PC-3 (cell line): Measurements from ENCODE around the gene TMEM242. TPM values are rescaled to one million over a fixed set of nuclear protein-coding genes. Genes with fewer than 3 reads are reported as not detected.

ENCODE experiments used
- ATAC-seq: fragments of 200-7000 bp; cut with Tn5 transposase; 2 replicates; pipeline ENCODE4 v1.9.1; 2020; ENCODE audit warnings: mild to moderate bottlenecking, moderate library complexity
- BruUV-seq: library from RNA; stranded (reverse); fragments of 400-500 nt; replicated peaks from 2 replicates; lab custom pipeline; 2021; lab: Mats Ljungman, UMichigan
- CTCF ChIA-PET: fragments of 300-600 bp; sonication (Branson Sonifier 250); formaldehyde crosslinking; loops from one replicate; lab custom pipeline; 2022; ENCODE audit warnings: antibody characterized with exemption; lab: Charles Lee
- POLR2A ChIA-PET: fragments of 300-600 bp; sonication (Branson Sonifier 250); formaldehyde crosslinking; loops from one replicate; lab custom pipeline; 2022; ENCODE audit warnings: antibody characterized with exemption; ENCODE audit not compliant: unreplicated experiment; lab: Charles Lee
- DNase-seq: peaks from one replicate; pipeline ENCODE4 v3.0.0-alpha.2; 2015
- H2AFZ ChIP-seq: fragments of 300-600 bp; sonication (generic); 2 replicates; pipeline ENCODE4 v1.6.0; 2016; ENCODE audit warnings: antibody characterized with exemption, low read length
- H3F3A ChIP-seq: fragments of 300-600 bp; sonication (generic); one replicate; pipeline ENCODE4 v1.6.0; 2017; ENCODE audit warnings: antibody characterized with exemption, low read length, control low read depth, mild to moderate bottlenecking; ENCODE audit not compliant: unreplicated experiment
- H3K27ac ChIP-seq: fragments of 300-600 bp; sonication (generic); 2 replicates; pipeline ENCODE4 v1.5.1; 2016; ENCODE audit warnings: mild to moderate bottlenecking, low read length
- H3K27me3 ChIP-seq: fragments of 300-600 bp; sonication (generic); 2 replicates; pipeline ENCODE4 v1.6.1; 2016; ENCODE audit warnings: low read length, mixed read lengths
- H3K36me3 ChIP-seq: fragments of 300-600 bp; sonication (generic); 2 replicates; pipeline ENCODE4 v1.6.1; 2016; ENCODE audit warnings: low read depth, mixed run types, low read length, mixed read lengths
- H3K4me1 ChIP-seq: fragments of 300-600 bp; sonication (generic); 2 replicates; pipeline ENCODE4 v1.5.1; 2016; ENCODE audit warnings: low read length; ENCODE audit not compliant: insufficient read depth
- H3K4me2 ChIP-seq: fragments of 300-600 bp; sonication (generic); 2 replicates; pipeline ENCODE4 v1.6.0; 2016; ENCODE audit warnings: low read length
- H3K4me3 ChIP-seq: fragments of 300-600 bp; sonication (generic); 2 replicates; pipeline ENCODE4 v1.5.1; 2016; ENCODE audit warnings: mild to moderate bottlenecking, low read length, mixed read lengths
- H3K79me2 ChIP-seq: fragments of 300-600 bp; sonication (generic); 2 replicates; pipeline ENCODE4 v1.6.1; 2017; ENCODE audit warnings: low read length, mixed read lengths
- H3K9ac ChIP-seq: fragments of 300-600 bp; sonication (generic); 2 replicates; pipeline ENCODE4 v1.6.0; 2016; ENCODE audit warnings: mild to moderate bottlenecking, low read length
- H3K9me2 ChIP-seq: fragments of 300-600 bp; sonication (generic); replicated peaks from 2 replicates; pipeline ENCODE4 v1.6.1; 2016; ENCODE audit warnings: mixed run types, low read length, mixed read lengths
- H3K9me3 ChIP-seq: fragments of 300-600 bp; sonication (generic); 2 replicates; pipeline ENCODE4 v1.6.1; 2016; ENCODE audit warnings: low read length, mixed read lengths
- H4K20me1 ChIP-seq: fragments of 300-600 bp; sonication (generic); 2 replicates; pipeline ENCODE4 v1.6.1; 2016; ENCODE audit warnings: low read length, mixed read lengths
- EZH2 ChIP-seq: fragments of 300-600 bp; sonication (generic); IDR thresholded peaks from one replicate; pipeline ENCODE4 v1.6.1; 2017; ENCODE audit warnings: antibody characterized with exemption, mild to moderate bottlenecking, low read length; ENCODE audit not compliant: unreplicated experiment
- EZH2phosphoT487 ChIP-seq: fragments of 300-600 bp; sonication (generic); IDR thresholded peaks from 2 replicates; pipeline ENCODE4 v1.6.1; 2018; ENCODE audit warnings: mild to moderate bottlenecking, antibody characterized with exemption, low read length, borderline replicate concordance
- intact Hi-C: fragments of 100-400 bp; cut with micrococcal nuclease; formaldehyde crosslinking; loops from 2 replicates; pipeline ENCODE4 v1.9.0; 2023
- total RNA-seq: library from RNA; depleted of rRNA; stranded (reverse); fragments of >200 nt; gene quantifications from 2 replicates; pipeline ENCODE4 v1.2.3, GENCODE V29; 2014
- TF ChIP-seq, protein P1 (sequence below): fragments of 300-600 bp; sonication (generic); conservative IDR thresholded peaks from 2 replicates; pipeline ENCODE4 v1.5.1; 2017; ENCODE audit warnings: antibody characterized with exemption, low read depth, mild to moderate bottlenecking, low read length

The TMEM242 gene
- total RNA-seq, 1 experiment from 2014 or later: 7.9 TPM

GRCh38 chr6:157289764-157290163 lies 33.6 kb downstream of the TMEM242 start:
- no peak for ATAC-seq
- H3K4me3 ChIP-seq: no peak overlapping the region
- no peaks in the 10 kb centered on the region for H3F3A ChIP-seq
- no peaks in the 10 kb centered on the region for H4K20me1 ChIP-seq
- ChIA-PET CTCF (no interaction called here), POLR2A (no interaction called here)
- no peaks in the 10 kb centered on the region for H3K4me1 ChIP-seq
- no peak overlapping the region for H3K9ac ChIP-seq
- TF ChIP-seq EZH2phosphoT487: no peak
- TF ChIP-seq EZH2: no peak
- TF ChIP-seq, protein P1, sequence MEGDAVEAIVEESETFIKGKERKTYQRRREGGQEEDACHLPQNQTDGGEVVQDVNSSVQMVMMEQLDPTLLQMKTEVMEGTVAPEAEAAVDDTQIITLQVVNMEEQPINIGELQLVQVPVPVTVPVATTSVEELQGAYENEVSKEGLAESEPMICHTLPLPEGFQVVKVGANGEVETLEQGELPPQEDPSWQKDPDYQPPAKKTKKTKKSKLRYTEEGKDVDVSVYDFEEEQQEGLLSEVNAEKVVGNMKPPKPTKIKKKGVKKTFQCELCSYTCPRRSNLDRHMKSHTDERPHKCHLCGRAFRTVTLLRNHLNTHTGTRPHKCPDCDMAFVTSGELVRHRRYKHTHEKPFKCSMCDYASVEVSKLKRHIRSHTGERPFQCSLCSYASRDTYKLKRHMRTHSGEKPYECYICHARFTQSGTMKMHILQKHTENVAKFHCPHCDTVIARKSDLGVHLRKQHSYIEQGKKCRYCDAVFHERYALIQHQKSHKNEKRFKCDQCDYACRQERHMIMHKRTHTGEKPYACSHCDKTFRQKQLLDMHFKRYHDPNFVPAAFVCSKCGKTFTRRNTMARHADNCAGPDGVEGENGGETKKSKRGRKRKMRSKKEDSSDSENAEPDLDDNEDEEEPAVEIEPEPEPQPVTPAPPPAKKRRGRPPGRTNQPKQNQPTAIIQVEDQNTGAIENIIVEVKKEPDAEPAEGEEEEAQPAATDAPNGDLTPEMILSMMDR: no peak
- H3K4me2 ChIP-seq: no peak overlapping the region
- no peaks in the 10 kb centered on the region for H3K27me3 ChIP-seq
- H3K36me3 ChIP-seq: no peaks in the 10 kb centered on the region
- no peaks in the 10 kb centered on the region for H3K9me2 ChIP-seq
- intact Hi-C loops: no loop called here
- no peak overlapping the region for H2AFZ ChIP-seq
- H3K9me3 ChIP-seq: no peaks in the 10 kb centered on the region
- H3K79me2 ChIP-seq: no peaks in the 10 kb centered on the region
- H3K27ac ChIP-seq: no peak overlapping the region
- DNase-seq: no peak
- no TSS peak for BruUV-seq

DNA sequence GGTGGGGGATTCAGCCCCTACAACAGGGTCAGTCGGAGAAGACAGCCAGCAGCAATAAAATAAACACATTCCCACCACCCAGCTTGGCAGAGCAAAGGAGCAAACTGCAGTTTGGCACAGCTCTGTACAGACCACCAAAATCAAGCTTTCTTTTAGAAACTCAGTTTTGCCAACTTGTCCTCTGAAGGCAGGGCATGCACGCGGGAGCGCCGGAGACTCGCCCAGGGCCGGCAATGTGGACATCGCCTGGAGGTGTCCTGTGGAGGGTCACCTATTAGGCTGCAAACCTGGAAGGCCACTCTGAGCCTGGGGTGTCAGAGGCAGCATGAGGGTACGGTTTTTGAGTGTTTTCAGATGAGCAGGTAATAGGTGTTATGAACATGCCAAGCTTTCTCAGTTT lies 34.7 kb downstream of the TMEM242 start:
- Histone ChIP-seq H3K4me1 (no peaks in the 10 kb centered on the region), H3K27me3 (no peaks in the 10 kb centered on the region), H3K79me2 (no peaks in the 10 kb centered on the region), H3K36me3 (no peaks in the 10 kb centered on the region), H3K4me2 (no peak overlapping the region), H4K20me1 (no peaks in the 10 kb centered on the region), H3K27ac (no peak overlapping the region), H3K9me3 (no peaks in the 10 kb centered on the region), H3K9ac (no peak overlapping the region), H3F3A (no peaks in the 10 kb centered on the region), H2AFZ (no peak overlapping the region), H3K4me3 (no peak overlapping the region), H3K9me2 (no peaks in the 10 kb centered on the region)
- ChIA-PET CTCF (interaction anchor here (0.6 kb wide), 1 partner anchor 161 kb away, joined by 5 read pairs; no protein-coding TSS in a partner anchor), POLR2A (no interaction called here)
- intact Hi-C loops: no loop called here
- no TSS peak for BruUV-seq
- TF ChIP-seq, protein P1: no peak
- no peak for TF ChIP-seq EZH2
- no peak for TF ChIP-seq EZH2phosphoT487
- no peak for ATAC-seq
- no peak for DNase-seq

DNA sequence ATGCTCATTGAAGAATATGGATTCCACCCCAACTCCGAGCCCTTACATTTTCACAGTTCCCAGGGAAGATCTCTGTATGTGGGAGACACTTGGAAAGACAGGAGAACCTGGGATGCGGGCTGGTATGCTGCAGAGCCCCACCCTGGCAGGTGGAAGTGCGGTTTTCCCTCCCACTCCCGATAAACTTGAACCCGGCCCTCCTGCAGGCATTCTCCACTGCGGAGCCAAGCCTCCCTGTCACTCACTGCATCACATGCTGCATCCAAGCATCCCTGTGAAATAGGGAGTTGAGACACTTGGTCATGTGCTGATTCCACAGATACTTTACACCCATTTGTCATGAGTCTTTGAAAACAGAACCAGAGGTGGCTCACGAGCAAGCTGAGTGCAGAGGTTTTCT lies 35.4 kb downstream of the TMEM242 start:
- no peak for TF ChIP-seq EZH2phosphoT487
- TF ChIP-seq EZH2: no peak
- TF ChIP-seq, protein P1: no peak
- Histone ChIP-seq H3K9me3 (no peaks in the 10 kb centered on the region), H3K9me2 (no peaks in the 10 kb centered on the region), H3K79me2 (no peaks in the 10 kb centered on the region), H3K4me3 (no peak overlapping the region), H2AFZ (no peak overlapping the region), H3F3A (no peaks in the 10 kb centered on the region), H3K9ac (no peak overlapping the region), H4K20me1 (no peaks in the 10 kb centered on the region), H3K4me1 (no peaks in the 10 kb centered on the region), H3K36me3 (no peaks in the 10 kb centered on the region), H3K27me3 (no peaks in the 10 kb centered on the region), H3K27ac (no peak overlapping the region), H3K4me2 (no peak overlapping the region)
- ChIA-PET CTCF (no interaction called here), POLR2A (no interaction called here)
- DNase-seq: no peak
- ATAC-seq: no peak
- BruUV-seq: no TSS peak
- intact Hi-C loops: no loop called here
